ENCODE results near the gene FAM98A.

Gene FAM98A

GRCh38 chr2:33616873-33617272 lies 17.8 kb upstream of the FAM98A start:
- Histone ChIP-seq H3K9me3 (ENCODE audit: control insufficient read depth, insufficient read depth, low read length) (peaks cover 12% of the 10 kb centered on the region), H3K36me3 (ENCODE audit: control insufficient read depth, insufficient read depth, low read length) (no peaks in the 10 kb centered on the region), H3K27me3 (ENCODE audit: control insufficient read depth, insufficient read depth, low read length) (no peaks in the 10 kb centered on the region), H3K9ac (ENCODE audit: low read depth, low read length) (no peak overlapping the region), H3K4me1 (ENCODE audit: control insufficient read depth, insufficient read depth, low read length) (peaks cover 7% of the 10 kb centered on the region), H3K4me3 (ENCODE audit: low read depth, low read length) (no peak overlapping the region)

- Histone ChIP-seq H3K36me3 (ENCODE audit: control insufficient read depth, insufficient read depth, low read length) (no peaks in the 10 kb centered on the region), H3K4me1 (ENCODE audit: control insufficient read depth, insufficient read depth, low read length) (peaks cover 7% of the 10 kb centered on the region), H3K4me3 (ENCODE audit: low read depth, low read length) (no peak overlapping the region), H3K9me3 (ENCODE audit: control insufficient read depth, insufficient read depth, low read length) (peaks cover 16% of the 10 kb centered on the region), H3K27me3 (ENCODE audit: control insufficient read depth, insufficient read depth, low read length) (no peaks in the 10 kb centered on the region), H3K9ac (ENCODE audit: low read depth, low read length) (no peak overlapping the region)
Observed at GRCh38 chr2:33614190-33614589, 15.1 kb upstream of the FAM98A start.

- H3K4me3 ChIP-seq (ENCODE audit: low read depth, low read length): peak overlapping the region; percentile 24
- no peak overlapping the region for H3K9ac ChIP-seq (ENCODE audit: low read depth, low read length)
Observed at GRCh38 chr2:33607905-33608304, 8.8 kb upstream of the FAM98A start.

GRCh38 chr2:33607251-33607721 lies 8.2 kb upstream of the FAM98A start:
- Histone ChIP-seq H3K4me3 (ENCODE audit: low read depth, low read length) (peak overlapping the region; percentile 24), H3K9me3 (ENCODE audit: control insufficient read depth, insufficient read depth, low read length) (peaks cover 4% of the 10 kb centered on the region), H3K9ac (ENCODE audit: low read depth, low read length) (no peak overlapping the region), H3K36me3 (ENCODE audit: control insufficient read depth, insufficient read depth, low read length) (no peaks in the 10 kb centered on the region), H3K27me3 (ENCODE audit: control insufficient read depth, insufficient read depth, low read length) (no peaks in the 10 kb centered on the region), H3K4me1 (ENCODE audit: control insufficient read depth, insufficient read depth, low read length) (peaks cover 21% of the 10 kb centered on the region)

More at GRCh38 chr2:33607905-33608304, 8.8 kb upstream of the FAM98A start:
- Histone ChIP-seq H3K27me3 (ENCODE audit: control insufficient read depth, insufficient read depth, low read length) (no peaks in the 10 kb centered on the region), H3K36me3 (ENCODE audit: control insufficient read depth, insufficient read depth, low read length) (no peaks in the 10 kb centered on the region), H3K4me1 (ENCODE audit: control insufficient read depth, insufficient read depth, low read length) (peaks cover 19% of the 10 kb centered on the region), H3K9me3 (ENCODE audit: control insufficient read depth, insufficient read depth, low read length) (peaks cover 4% of the 10 kb centered on the region)

GRCh38 chr2:33606622-33607021 lies 7.5 kb upstream of the FAM98A start:
- Histone ChIP-seq H3K4me1 (ENCODE audit: control insufficient read depth, insufficient read depth, low read length) (peaks cover 26% of the 10 kb centered on the region), H3K27me3 (ENCODE audit: control insufficient read depth, insufficient read depth, low read length) (no peaks in the 10 kb centered on the region), H3K9ac (ENCODE audit: low read depth, low read length) (no peak overlapping the region), H3K36me3 (ENCODE audit: control insufficient read depth, insufficient read depth, low read length) (no peaks in the 10 kb centered on the region), H3K4me3 (ENCODE audit: low read depth, low read length) (no peak overlapping the region), H3K9me3 (ENCODE audit: control insufficient read depth, insufficient read depth, low read length) (peaks cover 4% of the 10 kb centered on the region)

GRCh38 chr2:33606100-33606499 lies 7.0 kb upstream of the FAM98A start:
- H3K4me1 ChIP-seq (ENCODE audit: control insufficient read depth, insufficient read depth, low read length): peaks cover 26% of the 10 kb centered on the region
- H3K27me3 ChIP-seq (ENCODE audit: control insufficient read depth, insufficient read depth, low read length): no peaks in the 10 kb centered on the region
- peaks cover 4% of the 10 kb centered on the region for H3K9me3 ChIP-seq (ENCODE audit: control insufficient read depth, insufficient read depth, low read length)
- no peaks in the 10 kb centered on the region for H3K36me3 ChIP-seq (ENCODE audit: control insufficient read depth, insufficient read depth, low read length)
- H3K9ac ChIP-seq (ENCODE audit: low read depth, low read length): no peak overlapping the region
- no peak overlapping the region for H3K4me3 ChIP-seq (ENCODE audit: low read depth, low read length)

GRCh38 chr2:33605056-33605455 lies 6.0 kb upstream of the FAM98A start:
- peaks cover 4% of the 10 kb centered on the region for H3K9me3 ChIP-seq (ENCODE audit: control insufficient read depth, insufficient read depth, low read length)
- peaks cover 26% of the 10 kb centered on the region for H3K4me1 ChIP-seq (ENCODE audit: control insufficient read depth, insufficient read depth, low read length)
- H3K27me3 ChIP-seq (ENCODE audit: control insufficient read depth, insufficient read depth, low read length): no peaks in the 10 kb centered on the region
- no peaks in the 10 kb centered on the region for H3K36me3 ChIP-seq (ENCODE audit: control insufficient read depth, insufficient read depth, low read length)
- peak overlapping the region; percentile 0 for H3K9ac ChIP-seq (ENCODE audit: low read depth, low read length)
- no peak overlapping the region for H3K4me3 ChIP-seq (ENCODE audit: low read depth, low read length)

- H3K4me1 ChIP-seq (ENCODE audit: control insufficient read depth, insufficient read depth, low read length): peaks cover 26% of the 10 kb centered on the region
- no peaks in the 10 kb centered on the region for H3K27me3 ChIP-seq (ENCODE audit: control insufficient read depth, insufficient read depth, low read length)
- H3K9ac ChIP-seq (ENCODE audit: low read depth, low read length): no peak overlapping the region
- H3K9me3 ChIP-seq (ENCODE audit: control insufficient read depth, insufficient read depth, low read length): no peaks in the 10 kb centered on the region
- H3K4me3 ChIP-seq (ENCODE audit: low read depth, low read length): no peak overlapping the region
- no peaks in the 10 kb centered on the region for H3K36me3 ChIP-seq (ENCODE audit: control insufficient read depth, insufficient read depth, low read length)
Observed at GRCh38 chr2:33603416-33603815, 4.3 kb upstream of the FAM98A start.

- Histone ChIP-seq H3K9ac (ENCODE audit: low read depth, low read length) (no peak overlapping the region), H3K36me3 (ENCODE audit: control insufficient read depth, insufficient read depth, low read length) (no peaks in the 10 kb centered on the region), H3K4me3 (ENCODE audit: low read depth, low read length) (no peak overlapping the region)
Observed at GRCh38 chr2:33602201-33602830, 3.2 kb upstream of the FAM98A start.

GRCh38 chr2:33599943-33600192 lies 769 bp upstream of the FAM98A start:
- H3K4me3 ChIP-seq (ENCODE audit: low read depth, low read length): peak overlapping the region; percentile 98
- peaks cover 17% of the 10 kb centered on the region for H3K4me1 ChIP-seq (ENCODE audit: control insufficient read depth, insufficient read depth, low read length)
- peaks cover under 1% of the 10 kb centered on the region for H3K36me3 ChIP-seq (ENCODE audit: control insufficient read depth, insufficient read depth, low read length)
- H3K9me3 ChIP-seq (ENCODE audit: control insufficient read depth, insufficient read depth, low read length): no peaks in the 10 kb centered on the region
- no peaks in the 10 kb centered on the region for H3K27me3 ChIP-seq (ENCODE audit: control insufficient read depth, insufficient read depth, low read length)
- H3K9ac ChIP-seq (ENCODE audit: low read depth, low read length): peak overlapping the region; percentile 68

More at GRCh38 chr2:33602201-33602830, 3.2 kb upstream of the FAM98A start:
- Histone ChIP-seq H3K4me1 (ENCODE audit: control insufficient read depth, insufficient read depth, low read length) (peaks cover 23% of the 10 kb centered on the region), H3K9me3 (ENCODE audit: control insufficient read depth, insufficient read depth, low read length) (no peaks in the 10 kb centered on the region), H3K27me3 (ENCODE audit: control insufficient read depth, insufficient read depth, low read length) (no peaks in the 10 kb centered on the region)

- H3K4me1 ChIP-seq (ENCODE audit: control insufficient read depth, insufficient read depth, low read length): peaks cover 7% of the 10 kb centered on the region
- H3K27me3 ChIP-seq (ENCODE audit: control insufficient read depth, insufficient read depth, low read length): no peaks in the 10 kb centered on the region
- H3K9ac ChIP-seq (ENCODE audit: low read depth, low read length): peak overlapping the region; percentile 62
- H3K9me3 ChIP-seq (ENCODE audit: control insufficient read depth, insufficient read depth, low read length): no peaks in the 10 kb centered on the region
- peak overlapping the region; percentile 98 for H3K4me3 ChIP-seq (ENCODE audit: low read depth, low read length)
- peaks cover 10% of the 10 kb centered on the region for H3K36me3 ChIP-seq (ENCODE audit: control insufficient read depth, insufficient read depth, low read length)
Observed at GRCh38 chr2:33598561-33599174, 431 bp downstream of the FAM98A start.

GRCh38 chr2:33597026-33597425 lies 2.1 kb downstream of the FAM98A start:
- Histone ChIP-seq H3K27me3 (ENCODE audit: control insufficient read depth, insufficient read depth, low read length) (no peaks in the 10 kb centered on the region), H3K9me3 (ENCODE audit: control insufficient read depth, insufficient read depth, low read length) (no peaks in the 10 kb centered on the region), H3K9ac (ENCODE audit: low read depth, low read length) (no peak overlapping the region), H3K4me1 (ENCODE audit: control insufficient read depth, insufficient read depth, low read length) (peaks cover 2% of the 10 kb centered on the region), H3K36me3 (ENCODE audit: control insufficient read depth, insufficient read depth, low read length) (peaks cover 12% of the 10 kb centered on the region), H3K4me3 (ENCODE audit: low read depth, low read length) (no peak overlapping the region)
